Thyroid gland (tissue), 4 donors: ENCODE data around the gene DPP6.

Experiments
- CTCF ChIP-seq, 6 experiments: fragments of 200-600 bp in 3 of 6; fragments of 450-650 bp in 3 of 6; sonication (generic) in 3 of 6; IDR thresholded peaks; one replicate each; pipeline ENCODE4 v1.5.1; 2016 to 2019; ENCODE audit warnings: antibody characterized with exemption in 6 of 6, mild to moderate bottlenecking in 2 of 6, inconsistent platforms in 1 of 6, moderate library complexity in 1 of 6
- POLR2A ChIP-seq, 2 donors: fragments of 450-650 bp; IDR thresholded peaks; one replicate each; pipeline ENCODE4 v1.6.1; 2017; ENCODE audit warnings: antibody characterized with exemption in 2 of 2, mild to moderate bottlenecking in 2 of 2, moderate library complexity in 1 of 2

DNA sequence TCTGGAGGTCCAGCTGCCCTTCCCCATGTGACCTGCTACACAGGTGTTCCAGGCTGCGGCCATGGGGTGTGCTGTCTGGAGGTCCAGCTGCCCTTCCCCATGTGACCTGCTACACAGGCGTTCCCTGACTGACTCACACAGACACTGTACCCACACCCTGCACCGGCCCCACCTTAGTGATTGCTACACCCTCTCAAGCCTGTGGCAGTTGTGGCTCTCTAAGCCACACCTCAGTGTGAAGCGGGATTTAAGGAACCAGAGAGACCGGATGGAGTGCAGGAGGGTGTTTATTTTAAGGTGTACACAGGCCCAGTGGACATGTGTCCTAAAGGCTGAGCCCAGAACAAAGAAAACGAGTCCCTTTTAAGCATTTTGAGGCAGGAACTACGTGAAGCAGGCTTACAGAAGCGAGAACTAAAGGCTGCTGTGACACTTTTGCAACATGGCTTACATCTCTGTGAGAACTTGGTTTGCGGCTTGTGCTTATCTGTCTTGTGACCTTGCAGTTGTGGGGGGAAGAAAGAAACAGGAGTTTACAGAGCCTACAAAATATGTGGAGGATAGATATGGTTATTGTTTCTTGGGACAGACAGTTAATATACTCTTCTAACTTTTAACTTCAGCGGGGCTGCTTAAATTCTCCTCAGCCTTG is 624.4 kb downstream of the DPP6 start:
- TF ChIP-seq CTCF (IDR thresholded peaks at IDR 0.05), result no peak
- TF ChIP-seq POLR2A (IDR thresholded peaks at IDR 0.05), result no peak
